ENCODE data around the gene SLC9A9. TPM values are rescaled to one million over a fixed set of nuclear protein-coding genes. Genes with fewer than 3 reads are reported as not detected.

The SLC9A9 gene
- total RNA-seq, 1 experiment from 2014 or later, result 2.2 TPM

GRCh38 chr3:143821862-143822261 is 26.4 kb downstream of the SLC9A9 start:
- BruUV-seq (replicated peaks), result no TSS peak
- Mint-ChIP-seq H3K27me3 (ENCODE audit: insufficient read depth, unreplicated experiment) (no peaks in the 10 kb centered on the region), H3K36me3 (ENCODE audit: insufficient read depth, unreplicated experiment) (no peaks in the 10 kb centered on the region), H3K27ac (ENCODE audit: low read depth, unreplicated experiment) (no peak overlapping the region), H3K4me1 (ENCODE audit: insufficient read depth, unreplicated experiment) (peaks cover 5% of the 10 kb centered on the region), H3K9me3 (ENCODE audit: unreplicated experiment) (peaks cover 7% of the 10 kb centered on the region), H3K4me3 (ENCODE audit: unreplicated experiment) (no peak overlapping the region)
- intact Hi-C loops (cut with micrococcal nuclease), result no loop called here
- no peak for DNase-seq (ENCODE audit: unreplicated experiment)
- CTCF ChIA-PET, result interaction anchor here (0.6 to 1.4 kb wide), 4 partner anchors 15 to 582 kb away, joined by 3 to 4 read pairs (median 3); no protein-coding TSS in a partner anchor
- POLR2A ChIA-PET, result no interaction called here
- no peak for TF ChIP-seq CTCF (IDR thresholded peaks at IDR 0.05; ENCODE audit: unreplicated experiment)

GRCh38 chr3:143820466-143821221 is 27.6 kb downstream of the SLC9A9 start:
- Mint-ChIP-seq H3K27me3 (ENCODE audit: insufficient read depth, unreplicated experiment) (no peaks in the 10 kb centered on the region), H3K4me1 (ENCODE audit: insufficient read depth, unreplicated experiment) (no peaks in the 10 kb centered on the region), H3K27ac (ENCODE audit: low read depth, unreplicated experiment) (no peak overlapping the region), H3K4me3 (ENCODE audit: unreplicated experiment) (no peak overlapping the region), H3K36me3 (ENCODE audit: insufficient read depth, unreplicated experiment) (no peaks in the 10 kb centered on the region), H3K9me3 (ENCODE audit: unreplicated experiment) (no peaks in the 10 kb centered on the region)
- TF ChIP-seq CTCF (IDR thresholded peaks at IDR 0.05; ENCODE audit: unreplicated experiment), result no peak
- ChIA-PET CTCF (interaction anchor here (0.5 to 1.4 kb wide), 4 partner anchors 12 to 356 kb away, joined by 3 to 4 read pairs (median 4); no protein-coding TSS in a partner anchor), POLR2A (interaction anchor here (0.6 kb wide), 2 partner anchors 8 to 21 kb away, joined by 3 read pairs; no protein-coding TSS in a partner anchor)
- no TSS peak for BruUV-seq (replicated peaks)
- intact Hi-C loops (cut with micrococcal nuclease), result no loop called here
- DNase-seq (ENCODE audit: unreplicated experiment), result no peak

- no peaks in the 10 kb centered on the region for H3K36me3 Mint-ChIP-seq (ENCODE audit: insufficient read depth, unreplicated experiment)
- no TSS peak for BruUV-seq (replicated peaks)
- TF ChIP-seq CTCF (IDR thresholded peaks at IDR 0.05; ENCODE audit: unreplicated experiment), result no peak
- H3K27ac Mint-ChIP-seq (ENCODE audit: low read depth, unreplicated experiment), result no peak overlapping the region
- ChIA-PET CTCF (interaction anchor here (0.5 to 0.9 kb wide), 2 partner anchors 64 to 357 kb away, joined by 3 to 4 read pairs; no protein-coding TSS in a partner anchor), POLR2A (no interaction called here)
- no peaks in the 10 kb centered on the region for H3K27me3 Mint-ChIP-seq (ENCODE audit: insufficient read depth, unreplicated experiment)
- intact Hi-C loops (cut with micrococcal nuclease), result no loop called here
- no peak for DNase-seq (ENCODE audit: unreplicated experiment)
- no peaks in the 10 kb centered on the region for H3K9me3 Mint-ChIP-seq (ENCODE audit: unreplicated experiment)
- H3K4me1 Mint-ChIP-seq (ENCODE audit: insufficient read depth, unreplicated experiment), result no peaks in the 10 kb centered on the region
- H3K4me3 Mint-ChIP-seq (ENCODE audit: unreplicated experiment), result no peak overlapping the region
These were observed 28.4 kb downstream of the SLC9A9 start for GRCh38 chr3:143819890-143820289.

GRCh38 chr3:143814443-143814889 is 33.8 kb downstream of the SLC9A9 start:
- H3K27ac Mint-ChIP-seq (ENCODE audit: low read depth, unreplicated experiment), result no peak overlapping the region
- DNase-seq (ENCODE audit: unreplicated experiment), result peak; percentile 23
- H3K36me3 Mint-ChIP-seq (ENCODE audit: insufficient read depth, unreplicated experiment), result no peaks in the 10 kb centered on the region
- no TSS peak for BruUV-seq (replicated peaks)
- POLR2A ChIA-PET, result no interaction called here
- intact Hi-C loops (cut with micrococcal nuclease), result no loop called here
- no peaks in the 10 kb centered on the region for H3K27me3 Mint-ChIP-seq (ENCODE audit: insufficient read depth, unreplicated experiment)
- H3K9me3 Mint-ChIP-seq (ENCODE audit: unreplicated experiment), result no peaks in the 10 kb centered on the region
- no peak overlapping the region for H3K4me3 Mint-ChIP-seq (ENCODE audit: unreplicated experiment)
- peaks cover 6% of the 10 kb centered on the region for H3K4me1 Mint-ChIP-seq (ENCODE audit: insufficient read depth, unreplicated experiment)
- CTCF ChIA-PET, result no interaction called here
- no peak for TF ChIP-seq CTCF (IDR thresholded peaks at IDR 0.05; ENCODE audit: unreplicated experiment)

All from MCF 10A (cell line).